RWPE1 (cell line): ENCODE measurements around the gene PSMB9.
"Not testable (repeated sequence)": the region's sequence is repeated elsewhere in the genome, so short reads cannot be mapped to it uniquely, and the experiment has no call there.

Source experiments
- CTCF ChIA-PET: fragments of 350-600 bp; sonication (Branson Sonifier 250); formaldehyde crosslinking; extraction: SDS; loops from one replicate; lab custom pipeline; 2021; lab: Yijun Ruan, JAX
- POLR2A ChIA-PET: fragments of 400-600 bp; formaldehyde crosslinking; extraction: SDS; loops from one replicate; lab custom pipeline; 2020; ENCODE audit warnings: antibody characterized with exemption; ENCODE audit not compliant: low non-redundant PET; lab: Yijun Ruan, JAX
- DNase-seq: peaks from one replicate; pipeline ENCODE4 v3.0.0; 2012; ENCODE audit warnings: low spot score
- H3K27ac ChIP-seq: fragments of 450-650 bp; 2 replicates; pipeline ENCODE4 v1.5.1; 2017
- CTCF ChIP-seq: fragments of 450-650 bp; conservative IDR thresholded peaks from 2 replicates; pipeline ENCODE4 v1.5.1; 2017; ENCODE audit warnings: low read depth, mild to moderate bottlenecking

The PSMB9 gene

GRCh38 chr6:32853541-32854375 is at the start of gene PSMB9, which contains the start of gene TAP1:
Gene PSMB9, plus strand, starts transcription at chr6:32854192. Its CDS starts 38 bp downstream, at chr6:32854230.
Gene TAP1, minus strand, starts transcription at chr6:32853704. Its CDS starts 68 bp downstream, at chr6:32853636.
- POLR2A ChIA-PET: interaction anchor here (0.8 to 1.1 kb wide), 4 partner anchors 9 to 41 kb away, joined by 3 to 10 read pairs (median 6); partner anchors contain the start of genes PSMB8 and TAP2
- H3K27ac ChIP-seq: peak within 1 kb of the TSS; percentile 96
- CTCF ChIA-PET: interaction anchor here (0.6 to 3.5 kb wide), 7 partner anchors 9 to 794 kb away, joined by 3 to 55 read pairs (median 4); partner anchors contain the start of gene TAP2
- peak; percentile 86 for TF ChIP-seq CTCF
- peak; percentile 93 for DNase-seq

GRCh38 chr6:32805404-32805803 is 48.6 kb upstream of the PSMB9 start:
- CTCF ChIA-PET: interaction anchor here (0.6 kb wide), 1 partner anchor 976 kb away, joined by 4 read pairs; no protein-coding TSS in a partner anchor
- H3K27ac ChIP-seq, POLR2A ChIA-PET, DNase-seq: not testable (repeated sequence)

- ChIA-PET CTCF (interaction anchor here (0.7 kb wide), 1 partner anchor 10 kb away, joined by 4 read pairs; no protein-coding TSS in a partner anchor), POLR2A (no interaction called here)
- DNase-seq: no peak
- TF ChIP-seq CTCF: no peak
- no peak overlapping the region for H3K27ac ChIP-seq
Observed at GRCh38 chr6:32807020-32807580, 46.9 kb upstream of the PSMB9 start.

- no peak overlapping the region for H3K27ac ChIP-seq
- ChIA-PET POLR2A (no interaction called here), CTCF (interaction anchor here (1.4 kb wide), 1 partner anchor 59 kb away, joined by 3 read pairs; no protein-coding TSS in a partner anchor)
- no peak for TF ChIP-seq CTCF
- DNase-seq: no peak
Observed at GRCh38 chr6:32809171-32809570, 44.8 kb upstream of the PSMB9 start.

- ChIA-PET CTCF (interaction anchor here (0.6 kb wide), 1 partner anchor 861 kb away, joined by 3 read pairs; no protein-coding TSS in a partner anchor), POLR2A (no interaction called here)
- TF ChIP-seq CTCF: no peak
- DNase-seq: peak; percentile 16
- H3K27ac ChIP-seq: no peak overlapping the region
Observed at GRCh38 chr6:32814145-32814544, 39.8 kb upstream of the PSMB9 start.

- CTCF ChIA-PET: no interaction called here
- no peak overlapping the region for H3K27ac ChIP-seq
- no peak for TF ChIP-seq CTCF
- POLR2A ChIA-PET: no interaction called here
- no peak for DNase-seq
Observed at GRCh38 chr6:32815115-32815514, 38.9 kb upstream of the PSMB9 start.
